H9 (cell line): ENCODE data around the gene MBD5. TPM values are rescaled to one million over a fixed set of nuclear protein-coding genes. Genes with fewer than 3 reads are reported as not detected.

ENCODE experiments used
- DNase-seq: peaks from one replicate; pipeline ENCODE4 v3.0.0-alpha.2; 2017
- H2AFZ ChIP-seq: one replicate; pipeline ENCODE4 v1.6.1; 2013; ENCODE audit warnings: mild to moderate bottlenecking, low read length, control low read depth, moderate library complexity
- H2AK5ac ChIP-seq: 2 replicates; pipeline ENCODE4 v1.6.1; 2013; ENCODE audit warnings: low read length, control low read depth, mixed read lengths; ENCODE audit not compliant: insufficient read length
- H2BK120ac ChIP-seq: one replicate; pipeline ENCODE4 v1.6.1; 2013; ENCODE audit warnings: low read depth, mild to moderate bottlenecking, low read length, control low read depth, inconsistent platforms; ENCODE audit not compliant: poor library complexity, severe bottlenecking
- H2BK12ac ChIP-seq: 2 replicates; pipeline ENCODE4 v1.6.1; 2013; ENCODE audit warnings: low read length, control low read depth, mixed read lengths, low read depth; ENCODE audit not compliant: insufficient read length
- H2BK15ac ChIP-seq: 2 replicates; pipeline ENCODE4 v1.6.1; 2013; ENCODE audit warnings: low read depth, low read length, control low read depth
- H2BK20ac ChIP-seq: one replicate; pipeline ENCODE4 v1.6.1; 2013; ENCODE audit warnings: low read depth, mild to moderate bottlenecking, low read length, control low read depth, inconsistent platforms; ENCODE audit not compliant: poor library complexity, severe bottlenecking
- H2BK5ac ChIP-seq: 2 replicates; pipeline ENCODE4 v1.6.1; 2013; ENCODE audit warnings: low read length, control low read depth, mixed read lengths; ENCODE audit not compliant: insufficient read length
- H3K14ac ChIP-seq: 2 replicates; pipeline ENCODE4 v1.6.1; 2013; ENCODE audit warnings: low read length, control low read depth; ENCODE audit not compliant: insufficient read depth
- H3K18ac ChIP-seq: 2 replicates; pipeline ENCODE4 v1.6.1; 2013; ENCODE audit warnings: low read depth, mild to moderate bottlenecking, mixed read lengths, low read length, control low read depth; ENCODE audit not compliant: insufficient read length
- H3K23ac ChIP-seq: 2 replicates; pipeline ENCODE4 v1.6.1; 2013; ENCODE audit warnings: low read length, control low read depth, mixed read lengths, low read depth; ENCODE audit not compliant: insufficient read length
- H3K23me2 ChIP-seq: 2 replicates; pipeline ENCODE4 v1.6.1; 2013; ENCODE audit warnings: low read depth, mild to moderate bottlenecking, mixed read lengths, low read length, control low read depth; ENCODE audit not compliant: insufficient read length, poor library complexity, severe bottlenecking
- H3K27ac ChIP-seq: 2 replicates; pipeline ENCODE4 v1.5.1; 2013; ENCODE audit warnings: low read length, control low read depth, mixed read lengths, low read depth; ENCODE audit not compliant: insufficient read length
- H3K27me3 ChIP-seq: 2 replicates; pipeline ENCODE4 v1.6.1; 2013; ENCODE audit warnings: low read length, control low read depth, inconsistent platforms; ENCODE audit not compliant: insufficient read depth
- H3K4ac ChIP-seq: 2 replicates; pipeline ENCODE4 v1.6.1; 2013; ENCODE audit warnings: low read depth, mild to moderate bottlenecking, control low read depth, inconsistent platforms, low read length, moderate library complexity
- H3K4me1 ChIP-seq: 2 replicates; pipeline ENCODE4 v1.6.1; 2013; ENCODE audit warnings: low read length, control low read depth, inconsistent platforms; ENCODE audit not compliant: insufficient read depth
- H3K4me2 ChIP-seq: 2 replicates; pipeline ENCODE4 v1.6.1; 2013; ENCODE audit warnings: low read length, control low read depth, mixed read lengths; ENCODE audit not compliant: insufficient read length, insufficient read depth
- H3K56ac ChIP-seq: 2 replicates; pipeline ENCODE4 v1.6.1; 2013; ENCODE audit warnings: low read depth, mild to moderate bottlenecking, mixed read lengths, low read length, control low read depth; ENCODE audit not compliant: insufficient read length
- H3K79me1 ChIP-seq: 2 replicates; pipeline ENCODE4 v1.6.1; 2013; ENCODE audit warnings: low read depth, mild to moderate bottlenecking, moderate library complexity, low read length, control low read depth, inconsistent platforms; ENCODE audit not compliant: insufficient read depth, poor library complexity, severe bottlenecking
- H3K79me2 ChIP-seq: 2 replicates; pipeline ENCODE4 v1.6.1; 2013; ENCODE audit warnings: low read length, control low read depth, inconsistent platforms; ENCODE audit not compliant: insufficient read depth
- H3K9ac ChIP-seq: 2 replicates; pipeline ENCODE4 v1.6.1; 2013; ENCODE audit warnings: low read length, control low read depth, mixed read lengths; ENCODE audit not compliant: insufficient read length; ENCODE audit errors: extremely low read depth
- H3K9me3 ChIP-seq: one replicate; pipeline ENCODE4 v1.6.1; 2013; ENCODE audit warnings: low read depth, low read length, inconsistent platforms; ENCODE audit not compliant: control insufficient read depth
- H3T11ph ChIP-seq: one replicate; pipeline ENCODE4 v1.6.1; 2013; ENCODE audit warnings: mild to moderate bottlenecking, low read length, control low read depth, inconsistent platforms
- H4K20me1 ChIP-seq: one replicate; pipeline ENCODE4 v1.6.1; 2013; ENCODE audit not compliant: control insufficient read depth, insufficient read length, insufficient read depth
- H4K5ac ChIP-seq: 2 replicates; pipeline ENCODE4 v1.6.1; 2013; ENCODE audit warnings: low read depth, mild to moderate bottlenecking, mixed read lengths, low read length, control low read depth; ENCODE audit not compliant: insufficient read length
- H4K8ac ChIP-seq: replicated peaks from 2 replicates; pipeline ENCODE4 v1.6.1; 2013; ENCODE audit warnings: low read length, control low read depth, mixed read lengths, low read depth; ENCODE audit not compliant: insufficient read length
- H4K91ac ChIP-seq: 2 replicates; pipeline ENCODE4 v1.6.1; 2013; ENCODE audit warnings: low read depth, mild to moderate bottlenecking, moderate library complexity, mixed read lengths, low read length, control low read depth; ENCODE audit not compliant: insufficient read length
- H3K27ac Mint-ChIP-seq, 3 experiments: 2 replicates in 2 of 3; 3 replicates in 1 of 3; pipeline ENCODE4 v1.8.0; 2020 to 2021; ENCODE audit warnings: mixed read lengths in 3 of 3, mild to moderate bottlenecking in 1 of 3, moderate library complexity in 1 of 3
- H3K27me3 Mint-ChIP-seq: 2 replicates; pipeline ENCODE4 v1.8.0; 2021; ENCODE audit warnings: low read depth, mild to moderate bottlenecking, moderate library complexity, mixed read lengths
- H3K36me3 Mint-ChIP-seq, 3 experiments: 2 replicates in 2 of 3; 3 replicates in 1 of 3; pipeline ENCODE4 v1.8.0; 2020 to 2021; ENCODE audit warnings: low read depth in 3 of 3, mixed read lengths in 3 of 3; ENCODE audit not compliant: insufficient read depth in 1 of 3
- H3K4me1 Mint-ChIP-seq, 2 experiments: 2 replicates each; pipeline ENCODE4 v1.8.0; 2020; ENCODE audit warnings: mixed read lengths in 2 of 2
- H3K4me3 Mint-ChIP-seq, 2 experiments: 2 replicates in 1 of 2; 3 replicates in 1 of 2; pipeline ENCODE4 v1.8.0; 2020 to 2021; ENCODE audit warnings: mild to moderate bottlenecking in 2 of 2, mixed read lengths in 2 of 2, moderate library complexity in 1 of 2
- H3K9me3 Mint-ChIP-seq, 2 experiments: 2 replicates in 1 of 2; 3 replicates in 1 of 2; pipeline ENCODE4 v1.8.0; 2020; ENCODE audit warnings: mild to moderate bottlenecking in 2 of 2, mixed read lengths in 2 of 2, moderate library complexity in 1 of 2
- WGBS: extraction: QIAGEN DNeasy Blood & Tissue Kit; methylation state at CpG from one replicate; pipeline ENCODE4 v1.1.7; 2013; ENCODE audit warnings: missing lambda C conversion rate, low lambda C conversion rate, mixed read lengths; ENCODE audit not compliant: insufficient read length; ENCODE audit errors: extremely low coverage; 5-methylcytosine and 5-hydroxymethylcytosine counted together
- total RNA-seq: library from RNA; stranded (reverse); gene quantifications from 2 replicates; pipeline ENCODE4 v1.2.1, GENCODE V29; 2021
- TF ChIP-seq, protein P1 (sequence below): fragments of 200-600 bp; sonication (generic); conservative IDR thresholded peaks from 3 replicates; pipeline ENCODE4 v1.8.0; 2021; ENCODE audit warnings: antibody characterized with exemption, mild to moderate bottlenecking

MBD5 gene
- total RNA-seq, 1 experiment from 2014 or later, result 23.1 TPM

DNA sequence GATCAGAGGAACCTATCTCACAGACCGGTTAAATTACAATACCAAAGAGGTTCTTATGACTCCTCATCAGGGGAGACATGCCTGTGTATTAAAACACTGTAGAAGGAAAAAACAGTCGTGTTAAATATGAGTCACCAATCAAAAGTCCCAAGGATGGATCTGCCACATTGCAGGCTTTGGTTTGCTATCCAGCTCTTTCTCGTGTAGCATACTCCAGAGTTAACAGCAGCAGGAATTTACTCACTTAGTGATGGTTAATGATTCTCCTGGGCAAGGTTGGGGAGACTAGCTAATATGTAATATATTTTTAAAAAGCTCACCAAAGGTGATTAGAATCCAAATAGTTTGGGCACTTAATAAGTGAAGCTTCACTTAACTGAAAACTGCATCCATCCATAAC lies 109.7 kb downstream of the MBD5 start:
- no peak overlapping the region for H2AK5ac ChIP-seq
- no peak overlapping the region for H4K91ac ChIP-seq
- no peak for DNase-seq
- no peaks in the 10 kb centered on the region for H3K27me3 ChIP-seq
- no peaks in the 10 kb centered on the region for H3K9me3 ChIP-seq
- H3K23ac ChIP-seq, result no peak overlapping the region
- H3K14ac ChIP-seq, result no peak overlapping the region
- Mint-ChIP-seq H3K36me3 (no peaks in the 10 kb centered on the region), H3K27ac (no peak overlapping the region), H3K4me1 (peaks cover 11 to 12% of the 10 kb centered on the region in 2 experiments), H3K27me3 (no peaks in the 10 kb centered on the region), H3K9me3 (no peaks in the 10 kb centered on the region), H3K4me3 (no peak overlapping the region)
- no peak overlapping the region for H2BK20ac ChIP-seq
- H3K56ac ChIP-seq, result no peak overlapping the region
- H2BK5ac ChIP-seq, result no peak overlapping the region
- H2AFZ ChIP-seq, result no peak overlapping the region
- no CpG with 5 or more reads among the region's 3 CpGs for WGBS
- H3K79me2 ChIP-seq, result no peaks in the 10 kb centered on the region
- no peak overlapping the region for H4K8ac ChIP-seq
- no peaks in the 10 kb centered on the region for H3K79me1 ChIP-seq
- peaks cover 3% of the 10 kb centered on the region; the same call in 1 of the 2 replicates for H3K4me1 ChIP-seq
- no peak overlapping the region for H3K27ac ChIP-seq
- no peak overlapping the region for H3K9ac ChIP-seq
- TF ChIP-seq, protein P1, sequence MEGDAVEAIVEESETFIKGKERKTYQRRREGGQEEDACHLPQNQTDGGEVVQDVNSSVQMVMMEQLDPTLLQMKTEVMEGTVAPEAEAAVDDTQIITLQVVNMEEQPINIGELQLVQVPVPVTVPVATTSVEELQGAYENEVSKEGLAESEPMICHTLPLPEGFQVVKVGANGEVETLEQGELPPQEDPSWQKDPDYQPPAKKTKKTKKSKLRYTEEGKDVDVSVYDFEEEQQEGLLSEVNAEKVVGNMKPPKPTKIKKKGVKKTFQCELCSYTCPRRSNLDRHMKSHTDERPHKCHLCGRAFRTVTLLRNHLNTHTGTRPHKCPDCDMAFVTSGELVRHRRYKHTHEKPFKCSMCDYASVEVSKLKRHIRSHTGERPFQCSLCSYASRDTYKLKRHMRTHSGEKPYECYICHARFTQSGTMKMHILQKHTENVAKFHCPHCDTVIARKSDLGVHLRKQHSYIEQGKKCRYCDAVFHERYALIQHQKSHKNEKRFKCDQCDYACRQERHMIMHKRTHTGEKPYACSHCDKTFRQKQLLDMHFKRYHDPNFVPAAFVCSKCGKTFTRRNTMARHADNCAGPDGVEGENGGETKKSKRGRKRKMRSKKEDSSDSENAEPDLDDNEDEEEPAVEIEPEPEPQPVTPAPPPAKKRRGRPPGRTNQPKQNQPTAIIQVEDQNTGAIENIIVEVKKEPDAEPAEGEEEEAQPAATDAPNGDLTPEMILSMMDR, result no peak
- H3K4me2 ChIP-seq, result no peak overlapping the region
- no peak overlapping the region for H2BK120ac ChIP-seq
- no peak overlapping the region for H4K5ac ChIP-seq
- no peak overlapping the region for H2BK15ac ChIP-seq
- H3K18ac ChIP-seq, result no peak overlapping the region
- no peak overlapping the region for H2BK12ac ChIP-seq
- H3K4ac ChIP-seq, result no peak overlapping the region
- no peaks in the 10 kb centered on the region for H4K20me1 ChIP-seq
- no peaks in the 10 kb centered on the region for H3K23me2 ChIP-seq
- no peak overlapping the region for H3T11ph ChIP-seq
